Measurements from ENCODE around the gene GLI3. TPM values are rescaled to one million over a fixed set of nuclear protein-coding genes. Genes with fewer than 3 reads are reported as not detected.

Gene GLI3
- 13.6 TPM for polyA plus RNA-seq (ENCODE audit: insufficient read length)

DNA sequence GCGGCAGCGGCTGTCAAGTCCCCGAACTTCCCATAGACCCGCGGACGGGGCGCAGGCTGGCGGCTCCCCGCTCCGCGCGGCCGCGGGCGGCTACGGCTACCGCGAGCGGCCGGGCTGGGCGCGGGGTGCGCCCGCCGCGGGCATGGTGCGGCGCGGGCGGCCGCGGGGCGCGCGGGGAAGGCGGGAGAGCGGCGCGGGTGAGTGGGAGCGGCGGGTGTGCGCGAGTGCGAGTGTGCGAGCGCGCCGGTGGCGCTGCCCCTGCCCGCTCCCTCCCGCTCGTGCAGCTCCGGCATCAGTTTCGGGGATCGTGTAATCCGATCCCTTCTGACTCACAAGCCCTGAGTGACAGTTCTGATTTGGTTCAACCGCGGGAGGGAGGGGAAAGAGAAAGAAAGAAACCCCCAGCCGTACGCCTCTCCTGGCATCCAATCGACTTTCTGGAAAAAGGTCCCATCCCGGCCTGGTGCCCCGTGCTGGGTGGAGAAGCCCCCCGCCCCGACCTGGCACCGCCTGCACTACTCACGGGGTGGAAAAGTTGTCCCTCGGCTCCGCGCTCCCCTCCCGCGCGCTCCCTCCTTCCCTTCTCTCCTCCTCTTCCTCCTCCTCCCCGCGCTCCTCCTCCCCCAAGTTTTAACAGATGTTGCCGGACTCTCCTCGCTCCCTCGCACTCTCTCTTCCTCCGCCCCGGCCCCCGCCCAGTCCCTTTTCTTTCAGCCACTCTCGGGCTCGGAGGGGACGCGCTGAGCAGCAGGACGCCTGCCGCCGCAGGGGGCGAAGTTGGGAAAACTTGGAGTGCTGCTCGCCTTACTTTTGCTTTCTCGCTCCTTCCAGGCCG is at the start of gene GLI3:
Gene GLI3, minus strand, starts transcription at position 234 of the 835 bp plus-strand sequence. CDS start 13,956 bp downstream, outside the sequence.
- peak; percentile 95 for DNase-seq

DNA sequence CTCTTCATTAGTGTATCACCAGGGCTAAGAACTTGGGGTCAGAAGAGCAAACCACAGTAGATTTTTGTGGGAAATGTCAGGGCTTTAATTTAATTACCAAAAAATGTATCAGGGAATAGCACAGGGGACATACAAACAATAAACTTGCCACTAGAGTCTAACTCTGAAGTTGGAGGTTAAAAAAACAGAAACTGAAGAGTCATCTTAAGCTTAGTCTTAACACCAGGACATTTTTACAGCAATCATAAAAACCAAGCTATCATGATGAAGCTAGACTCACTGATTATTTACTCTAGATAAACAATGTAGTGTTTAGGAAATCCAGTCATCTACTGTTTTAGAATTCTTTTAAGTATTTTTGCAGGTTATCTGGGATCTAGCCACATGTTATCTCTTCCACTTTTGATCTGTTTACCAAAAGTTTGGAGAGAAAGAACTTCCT is 48.4 kb upstream of the GLI3 start:
- no peak for DNase-seq

- peak; percentile 19 for DNase-seq
These were observed 46.5 kb upstream of the GLI3 start for GRCh38 chr7:42283553-42283952.

DNA sequence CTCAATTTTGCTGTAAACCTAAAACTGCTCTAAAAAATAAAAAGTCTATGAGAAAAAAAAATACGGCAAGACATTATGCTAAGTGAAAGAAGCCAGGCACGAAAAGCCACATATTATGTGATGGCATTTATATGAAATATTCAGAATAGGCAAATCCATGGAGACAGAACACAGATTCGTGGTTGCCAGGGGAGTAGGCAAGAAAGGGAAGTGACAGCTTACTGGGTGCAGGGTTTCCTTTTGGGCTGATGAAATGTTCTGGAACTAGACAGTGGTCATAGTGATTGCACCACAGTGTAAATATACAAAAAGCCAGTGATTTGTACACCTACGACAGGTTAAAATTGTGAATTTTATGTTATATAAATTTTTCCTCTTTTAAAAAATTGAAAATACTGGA is 41.3 kb upstream of the GLI3 start:
- DNase-seq, result no peak

DNA sequence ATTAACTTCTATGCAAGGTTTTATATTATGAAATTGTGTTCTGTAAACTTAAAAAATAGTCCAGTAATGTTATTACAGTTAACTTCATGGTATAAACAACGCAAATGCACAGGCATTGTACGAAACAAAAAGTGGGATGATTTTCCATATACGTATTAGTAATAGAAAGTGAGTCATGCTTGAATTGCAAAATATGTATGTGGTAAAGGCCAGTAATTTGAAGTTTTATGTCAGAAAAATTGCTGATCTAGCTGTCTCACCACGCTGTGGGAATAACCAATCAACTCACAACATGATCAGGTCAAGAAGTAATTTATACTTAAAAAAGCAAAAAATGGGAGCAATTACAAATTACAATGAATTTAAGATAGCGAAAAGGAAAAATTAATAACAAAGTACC is 37.0 kb upstream of the GLI3 start:
- DNase-seq, result no peak

GRCh38 chr7:42272793-42273665 is 36.0 kb upstream of the GLI3 start:
- DNase-seq, result no peak

DNA sequence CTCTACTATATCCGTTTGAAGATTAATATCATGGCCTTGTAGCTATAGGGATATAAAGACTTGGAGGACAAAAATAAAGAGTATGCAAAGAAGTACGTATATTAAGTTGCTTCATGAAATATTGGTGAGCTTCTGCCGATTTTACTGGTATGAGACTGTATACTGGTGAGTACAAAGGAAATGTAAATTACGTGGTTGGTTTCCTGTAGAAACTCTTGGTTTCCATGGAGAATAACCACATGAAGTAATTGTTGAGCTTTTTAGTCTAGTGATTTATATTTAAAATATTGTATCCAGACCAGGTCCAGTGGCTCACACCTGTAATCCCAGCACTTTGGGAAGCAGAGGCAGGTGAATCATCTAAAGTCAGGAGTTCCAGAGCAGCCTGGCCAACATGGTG is 32.2 kb upstream of the GLI3 start:
- no peak for DNase-seq

DNA sequence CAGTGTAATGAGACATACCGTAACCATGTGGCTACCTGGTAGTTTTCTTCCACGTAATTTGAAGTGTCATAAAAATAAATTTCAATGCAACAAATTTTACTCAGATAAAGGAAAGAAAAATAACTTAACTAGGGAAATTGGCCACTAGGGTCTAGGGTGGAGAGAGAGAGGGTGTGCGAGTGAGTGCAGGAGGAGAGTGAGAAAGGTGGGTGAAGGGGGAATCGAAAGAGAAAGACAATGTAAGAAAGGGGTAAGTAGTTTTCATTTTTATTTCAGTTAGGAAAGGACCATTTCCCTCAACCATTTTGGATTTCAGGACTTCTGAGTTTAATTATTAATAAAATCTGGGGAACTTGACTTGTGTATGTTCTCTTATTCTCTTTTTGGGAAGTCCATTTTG is 27.7 kb upstream of the GLI3 start:
- no peak for DNase-seq

DNA sequence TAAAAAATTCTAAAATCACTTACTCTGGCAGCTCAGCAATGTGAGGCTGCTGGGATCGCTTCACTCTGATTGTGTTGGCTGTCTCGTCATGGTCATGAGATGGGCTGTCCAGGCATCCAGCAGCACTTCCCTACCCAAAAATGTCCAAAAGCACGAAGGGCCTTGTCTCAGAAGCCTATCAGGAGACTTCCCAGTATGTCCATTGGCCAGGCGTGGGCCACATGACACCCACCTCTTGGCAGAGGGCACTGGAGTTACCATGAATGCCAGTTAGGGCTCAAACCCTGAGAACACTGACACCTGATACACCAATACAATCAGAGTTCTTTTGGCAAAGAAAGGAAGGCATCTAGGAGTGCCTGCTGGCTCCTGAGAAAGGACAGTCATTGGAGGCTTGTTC is 27.0 kb upstream of the GLI3 start:
- DNase-seq, result no peak

DNA sequence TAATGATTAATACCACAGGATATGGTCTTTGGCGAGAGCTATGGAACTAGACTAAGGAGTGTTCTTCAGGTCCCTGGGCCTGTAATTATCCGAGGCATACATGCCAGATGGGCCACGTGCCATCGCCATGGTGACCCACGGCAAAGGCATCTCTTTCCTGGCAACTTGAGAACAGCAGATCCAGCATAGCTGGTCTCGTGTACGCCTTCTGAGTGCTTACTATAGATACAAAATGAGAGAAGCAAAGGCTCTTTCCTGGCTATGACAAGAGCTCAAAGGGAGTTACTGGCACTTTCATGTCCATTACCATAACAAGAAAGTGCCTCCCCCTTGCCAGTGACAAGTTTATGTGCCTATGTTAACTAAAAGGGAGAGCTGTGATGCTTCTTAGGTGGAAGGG is 26.0 kb upstream of the GLI3 start:
- DNase-seq, result no peak

- no peak for DNase-seq
These were observed 17.2 kb upstream of the GLI3 start for GRCh38 chr7:42254217-42254616.

GRCh38 chr7:42253316-42253715 is 16.3 kb upstream of the GLI3 start:
- DNase-seq, result no peak

DNA sequence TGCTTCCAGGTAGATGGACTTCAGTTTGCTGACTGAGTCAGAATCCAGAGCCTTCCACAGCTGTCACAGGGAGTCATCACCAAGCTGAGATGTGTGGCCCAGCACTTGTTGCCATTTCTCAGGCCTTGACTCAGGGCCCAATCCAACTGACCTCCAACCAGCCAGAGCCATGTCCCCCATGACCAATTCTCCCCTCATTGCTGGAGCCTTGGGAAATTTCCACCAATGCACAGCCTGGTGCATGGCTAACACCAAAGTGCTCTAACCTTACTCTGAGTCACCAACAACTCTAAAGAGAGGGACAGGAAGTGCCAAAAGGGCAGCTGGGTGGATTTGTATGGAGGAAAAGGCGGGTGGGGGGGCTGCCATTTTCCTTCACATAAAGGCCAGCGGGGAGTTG is 13.4 kb upstream of the GLI3 start:
- DNase-seq, result no peak

- no peak for DNase-seq
These were observed 11.6 kb upstream of the GLI3 start for GRCh38 chr7:42248579-42248978.

- DNase-seq, result no peak
These were observed 10.3 kb upstream of the GLI3 start for GRCh38 chr7:42247301-42247700.

DNA sequence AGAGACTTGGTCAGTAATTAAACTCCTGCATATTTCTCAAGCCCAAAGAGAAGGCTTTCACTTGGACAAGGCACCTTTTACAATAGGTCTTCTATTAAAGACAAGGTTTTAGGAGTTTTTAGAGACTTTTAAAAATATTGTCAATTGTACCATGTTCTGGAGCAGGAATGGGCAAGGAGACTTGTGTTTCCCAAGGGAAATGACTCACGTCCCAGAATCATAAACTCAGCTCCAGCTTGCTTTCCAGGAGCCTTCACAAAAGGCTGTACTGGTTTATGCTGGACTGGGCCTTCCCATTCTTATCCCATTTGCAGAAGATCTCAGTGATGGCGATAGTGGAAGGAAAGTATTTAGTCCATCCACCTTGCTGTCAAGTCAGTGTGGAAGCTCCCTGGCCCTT is 7.8 kb upstream of the GLI3 start:
- DNase-seq, result no peak

- DNase-seq, result no peak
These were observed 5.4 kb upstream of the GLI3 start for GRCh38 chr7:42242381-42242780.

- no peak for DNase-seq
These were observed 4.4 kb upstream of the GLI3 start for GRCh38 chr7:42241424-42241823.

- DNase-seq, result no peak
These were observed 3.4 kb upstream of the GLI3 start for GRCh38 chr7:42240416-42240815.

DNA sequence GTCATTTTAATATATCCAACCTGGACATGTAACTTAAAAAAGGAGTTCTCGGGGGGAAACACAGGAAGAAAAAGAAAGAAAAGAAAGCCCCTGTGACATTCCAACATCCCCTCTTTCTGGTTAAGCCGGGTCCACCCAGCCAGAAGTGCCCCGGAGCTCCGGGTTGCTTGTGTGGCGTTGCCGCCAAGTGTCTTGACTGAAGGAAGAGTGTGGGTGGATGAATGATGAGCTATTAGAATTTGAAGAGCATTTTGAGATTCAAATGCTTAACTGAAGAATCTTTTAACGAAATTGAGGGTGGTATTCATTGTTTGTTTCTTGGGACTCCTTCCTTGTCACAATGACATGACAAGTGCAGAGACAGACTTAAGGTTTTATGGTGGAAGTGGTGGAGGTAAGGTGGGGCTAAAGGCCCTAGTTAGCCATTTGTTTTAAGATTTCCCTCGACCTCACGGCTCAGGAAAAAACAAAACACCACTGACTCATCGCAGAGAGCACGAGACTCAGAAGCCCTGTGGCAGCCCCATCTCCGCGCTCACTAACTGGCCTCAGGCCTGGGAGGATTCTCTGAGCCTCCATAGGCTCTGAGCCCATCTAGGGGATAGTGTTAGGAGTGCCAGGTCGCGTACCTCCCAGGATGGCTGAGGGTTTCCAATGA is 1.8 kb upstream of the GLI3 start:
- no peak for DNase-seq

- peak; percentile 85 for DNase-seq
These were observed 967 bp upstream of the GLI3 start for GRCh38 chr7:42237811-42238541.

DNA sequence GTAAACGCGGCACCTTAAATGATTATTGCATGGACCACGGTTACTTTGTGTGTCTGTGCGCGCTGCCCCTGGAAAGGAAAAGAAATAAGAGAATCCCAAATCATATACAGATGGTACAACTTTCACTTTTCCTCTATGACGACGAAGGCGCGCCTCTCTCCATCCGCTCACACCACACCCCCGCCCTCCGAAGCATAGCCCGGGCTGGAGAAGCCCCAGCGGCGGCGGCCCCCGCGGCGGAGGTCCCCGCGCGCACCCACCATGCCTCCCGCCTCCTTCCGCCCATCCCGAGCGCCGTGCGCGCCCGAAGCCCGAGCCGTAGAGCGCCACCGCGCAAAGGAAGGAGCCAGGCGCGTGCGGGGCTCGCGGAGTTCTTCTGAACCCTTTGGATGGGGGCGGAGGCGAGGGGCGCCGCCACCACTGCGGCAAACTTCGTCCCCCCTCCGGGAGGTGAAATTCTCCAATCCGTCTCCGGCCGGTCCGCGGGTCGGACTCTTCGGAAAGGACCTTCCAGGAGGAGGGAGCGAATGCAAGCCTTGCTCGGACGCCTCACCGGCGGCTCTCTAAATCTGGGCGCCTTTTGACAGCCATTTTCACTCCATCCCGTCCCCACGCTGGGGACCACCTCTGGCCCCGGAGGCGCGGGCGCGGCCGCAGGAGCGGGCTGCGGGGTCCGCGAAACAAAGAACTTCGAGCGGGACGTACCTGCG is 588 bp downstream of the GLI3 start:
- peak; percentile 82 for DNase-seq
